BLaER1 treated with 17β-estradiol and CSF1 and Interleukin-3, amounts not matched to agents 10 nM and 100 nM (cell line): ENCODE results near the gene RMRP.

Source experiments
- H3K27ac ChIP-seq, 11 experiments: shearing (Covaris generic); formaldehyde crosslinking; 2 replicates each; pipeline ENCODE4 v1.8.1; 2022
- H3K27me3 ChIP-seq, 11 experiments: shearing (Covaris generic); formaldehyde crosslinking; 2 replicates each; pipeline ENCODE4 v1.8.1; 2022
- H3K36me3 ChIP-seq, 11 experiments: shearing (Covaris generic); formaldehyde crosslinking; 2 replicates each; pipeline ENCODE4 v1.8.1; 2022
- H3K4me1 ChIP-seq, 10 experiments: shearing (Covaris generic); formaldehyde crosslinking; 2 replicates each; pipeline ENCODE4 v1.8.1; 2022
- H3K4me2 ChIP-seq, 11 experiments: shearing (Covaris generic); formaldehyde crosslinking; 2 replicates each; pipeline ENCODE4 v1.8.1; 2022
- H3K4me3 ChIP-seq, 10 experiments: shearing (Covaris generic); formaldehyde crosslinking; 2 replicates each; pipeline ENCODE4 v1.8.1; 2022
- H3K9ac ChIP-seq, 11 experiments: shearing (Covaris generic); formaldehyde crosslinking; 2 replicates each; pipeline ENCODE4 v1.8.1; 2022
- H3K9me3 ChIP-seq, 11 experiments: shearing (Covaris generic); formaldehyde crosslinking; replicated peaks in 1 of 11; 2 replicates each; pipeline ENCODE4 v1.8.1; 2022
- H4K20me1 ChIP-seq, 11 experiments: shearing (Covaris generic); formaldehyde crosslinking; 2 replicates each; pipeline ENCODE4 v1.8.1; 2022
- Cebpa-rat ChIP-seq, 11 experiments: shearing (Covaris generic); IDR thresholded peaks; 2 replicates each; pipeline ENCODE4 v1.8.1; 2022

The RMRP gene

GRCh38 chr9:35664531-35665470 lies 7.0 kb upstream of the RMRP start, which contains the start of gene ARHGEF39:
Gene ARHGEF39 (minus strand): TSS chr9:35665195. CDS start chr9:35665169, 26 bp downstream.
- Histone ChIP-seq H4K20me1 (peaks cover 0 to 8% (median 0%) of the 10 kb centered on the region in 11 experiments; a peak in 2 of 22 replicates), H3K27ac (peak within 1 kb of the TSS in 9 of 11 experiments; percentile 56 to 83 (median 74); a peak in 18 of 22 replicates), H3K36me3 (peaks cover 6 to 17% (median 12%) of the 10 kb centered on the region in 11 experiments; a peak in 16 of 22 replicates), H3K4me2 (peak within 1 kb of the TSS; percentile 86 to 98 (median 95)), H3K27me3 (no peaks in the 10 kb centered on the region), H3K4me3 (peak within 1 kb of the TSS; percentile 59 to 75 (median 64)), H3K4me1 (peaks cover 60 to 79% (median 74%) of the 10 kb centered on the region in 10 experiments), H3K9ac (peak within 1 kb of the TSS; percentile 60 to 79 (median 72); a peak in 21 of 22 replicates), H3K9me3 (peaks cover 0 to 4% (median 0%) of the 10 kb centered on the region in 11 experiments; a peak in 3 of 22 replicates)
- TF ChIP-seq Cebpa-rat (IDR thresholded peaks at IDR 0.05) = no peak

GRCh38 chr9:35662437-35662836 lies 4.6 kb upstream of the RMRP start:
- Histone ChIP-seq H3K36me3 (peaks cover 6 to 17% (median 12%) of the 10 kb centered on the region in 11 experiments; a peak in 16 of 22 replicates), H3K27me3 (no peaks in the 10 kb centered on the region), H4K20me1 (peaks cover 0 to 8% (median 0%) of the 10 kb centered on the region in 11 experiments; a peak in 2 of 22 replicates), H3K9me3 (no peaks in the 10 kb centered on the region; a peak in 1 of 22 replicates), H3K9ac (peak overlapping the region in 5 of 11 experiments; percentile 32 to 96 (median 53); a peak in 4 of 22 replicates), H3K4me3 (peak overlapping the region in 1 of 10 experiments; percentile 8; a peak in 1 of 20 replicates), H3K4me2 (peak overlapping the region; percentile 86 to 98 (median 95)), H3K27ac (peak overlapping the region in 4 of 11 experiments; percentile 17 to 45 (median 32); a peak in 9 of 22 replicates), H3K4me1 (peaks cover 71 to 91% (median 87%) of the 10 kb centered on the region in 10 experiments)
- no peak for TF ChIP-seq Cebpa-rat (IDR thresholded peaks at IDR 0.05)

- Histone ChIP-seq H3K9ac (peak overlapping the region in 10 of 11 experiments; percentile 15 to 96 (median 52); a peak in 16 of 22 replicates), H3K4me2 (peak overlapping the region; percentile 86 to 98 (median 95))
Measured at GRCh38 chr9:35661756-35662350, 4.0 kb upstream of the RMRP start.

GRCh38 chr9:35660966-35661415 lies 3.2 kb upstream of the RMRP start:
- Histone ChIP-seq H3K9me3 (no peaks in the 10 kb centered on the region), H3K27me3 (no peaks in the 10 kb centered on the region), H3K36me3 (peaks cover 6 to 17% (median 12%) of the 10 kb centered on the region in 11 experiments; a peak in 16 of 22 replicates), H3K9ac (peak overlapping the region in 10 of 11 experiments; percentile 5 to 96 (median 20); a peak in 11 of 22 replicates), H3K4me3 (0 out of 20 replicates have a peak overlapping the region, but pooled peaks of 1 of the 10 experiments have one; percentile 5), H3K4me1 (peaks cover 83 to 91% (median 89%) of the 10 kb centered on the region in 10 experiments), H3K27ac (peak overlapping the region in 7 of 11 experiments; percentile 1 to 32 (median 12); a peak in 1 of 22 replicates), H3K4me2 (peak overlapping the region; percentile 86 to 98 (median 95)), H4K20me1 (peaks cover 0 to 8% (median 0%) of the 10 kb centered on the region in 11 experiments; a peak in 2 of 22 replicates)
- no peak; a peak in 1 of 22 replicates for TF ChIP-seq Cebpa-rat (IDR thresholded peaks at IDR 0.05)

More at GRCh38 chr9:35661756-35662350, 4.0 kb upstream of the RMRP start:
- no peak for TF ChIP-seq Cebpa-rat (IDR thresholded peaks at IDR 0.05)
- peaks cover 0 to 8% (median 0%) of the 10 kb centered on the region in 11 experiments; a peak in 2 of 22 replicates for H4K20me1 ChIP-seq
- H3K36me3 ChIP-seq = peaks cover 6 to 17% (median 12%) of the 10 kb centered on the region in 11 experiments; a peak in 16 of 22 replicates
- no peaks in the 10 kb centered on the region for H3K27me3 ChIP-seq
- H3K27ac ChIP-seq = peak overlapping the region in 10 of 11 experiments; percentile 4 to 45 (median 25); a peak in 14 of 22 replicates
- H3K9me3 ChIP-seq = no peaks in the 10 kb centered on the region
- H3K4me3 ChIP-seq = peak overlapping the region in 3 of 10 experiments; percentile 5 to 18 (median 8); a peak in 1 of 20 replicates
- peaks cover 77 to 91% (median 90%) of the 10 kb centered on the region in 10 experiments for H3K4me1 ChIP-seq

DNA sequence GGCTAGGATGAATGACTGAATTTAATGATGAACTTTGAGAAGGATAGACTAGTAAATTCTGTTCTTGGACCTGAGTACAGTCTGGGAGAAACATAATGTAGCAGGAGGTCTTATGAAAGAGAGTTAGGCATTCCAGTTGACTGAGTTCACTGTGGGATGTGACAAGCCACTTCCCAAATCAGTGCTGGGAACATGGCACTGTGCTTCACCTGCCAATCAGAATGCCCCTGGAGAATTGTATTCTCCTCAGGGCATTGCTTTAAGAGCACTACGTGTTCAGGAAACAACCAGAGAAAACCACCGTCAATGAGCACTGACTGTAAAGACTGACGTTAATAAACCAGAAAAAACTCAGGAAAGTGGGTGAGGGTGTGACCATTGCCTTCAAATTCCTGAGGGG lies 1.5 kb upstream of the RMRP start:
- peak overlapping the region in 7 of 11 experiments; percentile 95 to 98 (median 96); a peak in 10 of 22 replicates for H3K27ac ChIP-seq
- no peaks in the 10 kb centered on the region for H3K27me3 ChIP-seq
- H3K4me3 ChIP-seq = peak overlapping the region; percentile 77 to 88 (median 80)
- peak overlapping the region; percentile 86 to 98 (median 95) for H3K4me2 ChIP-seq
- H4K20me1 ChIP-seq = peaks cover 0 to 8% (median 0%) of the 10 kb centered on the region in 11 experiments; a peak in 2 of 22 replicates
- H3K4me1 ChIP-seq = peaks cover 67 to 81% (median 73%) of the 10 kb centered on the region in 10 experiments
- no peak for TF ChIP-seq Cebpa-rat (IDR thresholded peaks at IDR 0.05)
- H3K9me3 ChIP-seq = no peaks in the 10 kb centered on the region
- peaks cover 6 to 17% (median 12%) of the 10 kb centered on the region in 11 experiments; a peak in 16 of 22 replicates for H3K36me3 ChIP-seq
- peak overlapping the region; percentile 84 to 96 (median 91); a peak in 21 of 22 replicates for H3K9ac ChIP-seq

GRCh38 chr9:35658968-35659220 lies 1.1 kb upstream of the RMRP start:
- peaks cover 63 to 76% (median 70%) of the 10 kb centered on the region in 10 experiments for H3K4me1 ChIP-seq
- H3K27ac ChIP-seq = peak overlapping the region; percentile 92 to 98 (median 96)
- H3K27me3 ChIP-seq = no peaks in the 10 kb centered on the region
- peak overlapping the region; percentile 86 to 98 (median 95) for H3K4me2 ChIP-seq
- H3K9ac ChIP-seq = peak overlapping the region; percentile 84 to 96 (median 91)
- H3K4me3 ChIP-seq = peak overlapping the region; percentile 77 to 88 (median 80)
- no peaks in the 10 kb centered on the region for H3K9me3 ChIP-seq
- H4K20me1 ChIP-seq = peaks cover 0 to 8% (median 0%) of the 10 kb centered on the region in 11 experiments; a peak in 2 of 22 replicates
- peaks cover 6 to 17% (median 12%) of the 10 kb centered on the region in 11 experiments; a peak in 16 of 22 replicates for H3K36me3 ChIP-seq
- TF ChIP-seq Cebpa-rat (IDR thresholded peaks at IDR 0.05) = no peak

GRCh38 chr9:35658137-35658967 lies 533 bp upstream of the RMRP start, which contains the start of gene CCDC107:
Gene CCDC107 (plus strand): TSS chr9:35658292. CDS start chr9:35658380, 88 bp downstream.
- Histone ChIP-seq H3K9me3 (no peaks in the 10 kb centered on the region), H3K4me2 (peak within 1 kb of the TSS; percentile 86 to 98 (median 95)), H3K9ac (peak within 1 kb of the TSS; percentile 84 to 96 (median 91)), H3K36me3 (peaks cover 6 to 17% (median 12%) of the 10 kb centered on the region in 11 experiments; a peak in 16 of 22 replicates), H4K20me1 (peaks cover 0 to 8% (median 0%) of the 10 kb centered on the region in 11 experiments; a peak in 2 of 22 replicates), H3K27ac (peak within 1 kb of the TSS; percentile 92 to 98 (median 96)), H3K4me1 (peaks cover 57 to 76% (median 65%) of the 10 kb centered on the region in 10 experiments), H3K4me3 (peak within 1 kb of the TSS; percentile 77 to 88 (median 80)), H3K27me3 (no peaks in the 10 kb centered on the region)
- no peak for TF ChIP-seq Cebpa-rat (IDR thresholded peaks at IDR 0.05)
